ENCODE measurements around the gene PGGHG.

The PGGHG gene

GRCh38 chr11:336659-337198 lies 47.8 kb downstream of the PGGHG start:
- H3K4me3 ChIP-seq = no peak overlapping the region
- H3K4me2 ChIP-seq = peak overlapping the region; percentile 52 to 96 (median 83)
- peak overlapping the region in 9 of 11 experiments; percentile 8 to 65 (median 51); a peak in 12 of 22 replicates for H3K9ac ChIP-seq
- peaks cover 3 to 25% (median 14%) of the 10 kb centered on the region in 11 experiments; a peak in 16 of 22 replicates for H3K9me3 ChIP-seq (replicated peaks in 1 of 11)
- no peaks in the 10 kb centered on the region for H3K36me3 ChIP-seq
- H3K4me1 ChIP-seq = peaks cover 51 to 73% (median 66%) of the 10 kb centered on the region in 10 experiments
- H3K27ac ChIP-seq = peak overlapping the region in 10 of 11 experiments; percentile 3 to 79 (median 67); a peak in 16 of 22 replicates
- H3K27me3 ChIP-seq = no peaks in the 10 kb centered on the region
- TF ChIP-seq Cebpa-rat (IDR thresholded peaks at IDR 0.05) = no peak
- no peaks in the 10 kb centered on the region for H4K20me1 ChIP-seq

- Histone ChIP-seq H3K4me3 (no peak overlapping the region), H4K20me1 (no peaks in the 10 kb centered on the region), H3K4me1 (peaks cover 56 to 74% (median 65%) of the 10 kb centered on the region in 10 experiments), H3K9me3 (replicated peaks in 1 of 11) (peaks cover 3 to 20% (median 15%) of the 10 kb centered on the region in 11 experiments; a peak in 15 of 22 replicates), H3K27me3 (no peaks in the 10 kb centered on the region), H3K36me3 (no peaks in the 10 kb centered on the region), H3K4me2 (peak overlapping the region; percentile 52 to 96 (median 83); a peak in 20 of 22 replicates), H3K9ac (peak overlapping the region in 3 of 11 experiments; percentile 10 to 30 (median 16); a peak in 5 of 22 replicates), H3K27ac (peak overlapping the region in 7 of 11 experiments; percentile 24 to 74 (median 61); a peak in 13 of 22 replicates)
- no peak for TF ChIP-seq Cebpa-rat (IDR thresholded peaks at IDR 0.05)
These were observed 48.8 kb downstream of the PGGHG start for GRCh38 chr11:337711-338110.

GRCh38 chr11:339963-340362 lies 51.0 kb downstream of the PGGHG start:
- H3K4me2 ChIP-seq = no peak overlapping the region
- no peaks in the 10 kb centered on the region for H3K27me3 ChIP-seq
- no peak overlapping the region for H3K4me3 ChIP-seq

GRCh38 chr11:340539-341512 lies 51.9 kb downstream of the PGGHG start:
- Histone ChIP-seq H3K4me3 (peak overlapping the region in 2 of 10 experiments; percentile 10 to 17; a peak in 1 of 20 replicates), H3K4me2 (peak overlapping the region; percentile 22 to 74 (median 64); a peak in 20 of 22 replicates), H3K4me1 (peaks cover 37 to 45% (median 40%) of the 10 kb centered on the region in 10 experiments), H4K20me1 (no peaks in the 10 kb centered on the region), H3K27me3 (no peaks in the 10 kb centered on the region), H3K9me3 (replicated peaks in 1 of 11) (peaks cover 0 to 18% (median 10%) of the 10 kb centered on the region in 11 experiments; a peak in 12 of 22 replicates), H3K36me3 (no peaks in the 10 kb centered on the region), H3K9ac (no peak overlapping the region), H3K27ac (peak overlapping the region in 9 of 11 experiments; percentile 0 to 62 (median 49); a peak in 14 of 22 replicates)
- TF ChIP-seq Cebpa-rat (IDR thresholded peaks at IDR 0.05) = no peak

More at GRCh38 chr11:339963-340362, 51.0 kb downstream of the PGGHG start:
- no peaks in the 10 kb centered on the region for H4K20me1 ChIP-seq
- H3K36me3 ChIP-seq = no peaks in the 10 kb centered on the region
- H3K4me1 ChIP-seq = peaks cover 46 to 52% (median 48%) of the 10 kb centered on the region in 10 experiments
- H3K9me3 ChIP-seq (replicated peaks in 1 of 11) = peaks cover 0 to 18% (median 10%) of the 10 kb centered on the region in 11 experiments; a peak in 12 of 22 replicates
- no peak for TF ChIP-seq Cebpa-rat (IDR thresholded peaks at IDR 0.05)
- no peak overlapping the region for H3K27ac ChIP-seq
- H3K9ac ChIP-seq = no peak overlapping the region

GRCh38 chr11:342328-342727 lies 53.4 kb downstream of the PGGHG start:
- no peaks in the 10 kb centered on the region for H3K27me3 ChIP-seq
- H3K36me3 ChIP-seq = no peaks in the 10 kb centered on the region
- peaks cover 25 to 35% (median 28%) of the 10 kb centered on the region in 10 experiments for H3K4me1 ChIP-seq
- H3K27ac ChIP-seq = peak overlapping the region in 9 of 11 experiments; percentile 0 to 62 (median 49); a peak in 12 of 22 replicates
- H3K4me3 ChIP-seq = no peak overlapping the region
- H3K4me2 ChIP-seq = peak overlapping the region; percentile 22 to 74 (median 64); a peak in 19 of 22 replicates
- no peak overlapping the region; a peak in 1 of 22 replicates for H3K9ac ChIP-seq
- no peak for TF ChIP-seq Cebpa-rat (IDR thresholded peaks at IDR 0.05)
- peaks cover 0 to 18% (median 10%) of the 10 kb centered on the region in 11 experiments; a peak in 12 of 22 replicates for H3K9me3 ChIP-seq (replicated peaks in 1 of 11)
- no peaks in the 10 kb centered on the region for H4K20me1 ChIP-seq

- no peaks in the 10 kb centered on the region for H3K27me3 ChIP-seq
- peaks cover 0 to 15% (median 10%) of the 10 kb centered on the region in 11 experiments; a peak in 12 of 22 replicates for H3K9me3 ChIP-seq (replicated peaks in 1 of 11)
- H3K9ac ChIP-seq = no peak overlapping the region
- no peak overlapping the region for H3K4me2 ChIP-seq
- no peaks in the 10 kb centered on the region for H4K20me1 ChIP-seq
- TF ChIP-seq Cebpa-rat (IDR thresholded peaks at IDR 0.05) = no peak
- H3K4me3 ChIP-seq = no peak overlapping the region
- H3K27ac ChIP-seq = no peak overlapping the region
- no peaks in the 10 kb centered on the region for H3K36me3 ChIP-seq
- peaks cover 40 to 51% (median 46%) of the 10 kb centered on the region in 10 experiments for H3K4me1 ChIP-seq
These were observed 56.1 kb downstream of the PGGHG start for GRCh38 chr11:344836-345578.
